Peyer's patch (tissue), 4 donors: Measurements from ENCODE around the gene GLIS2.

Source experiments
- CTCF ChIP-seq, 6 experiments: fragments of 450-650 bp in 4 of 6; fragments of 200-600 bp in 2 of 6; sonication (generic) in 1 of 6; IDR thresholded peaks; one replicate each; pipeline ENCODE4 v1.5.1; 2017 to 2019; ENCODE audit warnings: antibody characterized with exemption in 6 of 6, mild to moderate bottlenecking in 3 of 6, moderate library complexity in 1 of 6
- POLR2A ChIP-seq, 2 donors: fragments of 450-650 bp; IDR thresholded peaks; one replicate each; pipeline ENCODE4 v1.5.1; 2017; ENCODE audit warnings: antibody characterized with exemption in 2 of 2, mild to moderate bottlenecking in 2 of 2, moderate library complexity in 2 of 2

- TF ChIP-seq CTCF (IDR thresholded peaks at IDR 0.05) (peak; percentile 78 to 97 (median 90)), POLR2A (IDR thresholded peaks at IDR 0.05) (no peak)
Measured at GRCh38 chr16:4288148-4288921, 27.5 kb upstream of the GLIS2 start.
